H1 (cell line): ENCODE measurements around the gene PCBP2. TPM values are rescaled to one million over a fixed set of nuclear protein-coding genes. Genes with fewer than 3 reads are reported as not detected.

Source experiments
- BACH1 ChIP-seq: IDR thresholded peaks from 2 replicates; pipeline ENCODE4 v1.6.1; 2012; ENCODE audit warnings: low read length, improper control_type of control experiment
- EZH2 ChIP-seq: fragments of 200-600 bp; sonication (generic); IDR thresholded peaks from 2 replicates; pipeline ENCODE4 v1.7.1; 2012; ENCODE audit warnings: low read depth, mild to moderate bottlenecking, moderate library complexity, low read length, inconsistent platforms; ENCODE audit not compliant: severe bottlenecking
- FOSL1 ChIP-seq: IDR thresholded peaks from 2 replicates; pipeline ENCODE4 v1.6.1; 2011; ENCODE audit warnings: mild to moderate bottlenecking, low read depth, low read length, moderate library complexity; ENCODE audit not compliant: insufficient read depth
- JUN ChIP-seq: IDR thresholded peaks from 2 replicates; pipeline ENCODE4 v1.6.1; 2011; ENCODE audit warnings: low read depth, mild to moderate bottlenecking, improper control_type of control experiment, low read length
- polyA plus RNA-seq, 7 experiments: library from polyadenylated mRNA; depleted of rRNA in 3 of 7; stranded (reverse) in 5 of 7; unstranded in 2 of 7; fragments of >200 nt in 5 of 7; fragments of 200-250 nt in 2 of 7; gene quantifications; 1 replicate in 5 of 7; 2 replicates in 1 of 7; 4 replicates in 1 of 7; pipeline versions ENCODE4 v1.2.1 to v1.2.3, GENCODE V29; 2011 to 2013; ENCODE audit warnings: missing spikeins in 2 of 7, mixed read lengths in 2 of 7
- total RNA-seq: library from RNA; stranded (reverse); fragmentation: NEBNext Ultra II Directional; extraction: Animal tissue kit (Norgen Biotek cat#: 25700); gene quantifications from 2 replicates; pipeline ENCODE4 v1.2.1, GENCODE V29; 2021

PCBP2 gene
- total and polyA plus RNA-seq, 2 of the 8 experiments (the other 6 are each of a cell fraction or from before 2014, with no cell fraction given) = 470 to 1,123 TPM

DNA sequence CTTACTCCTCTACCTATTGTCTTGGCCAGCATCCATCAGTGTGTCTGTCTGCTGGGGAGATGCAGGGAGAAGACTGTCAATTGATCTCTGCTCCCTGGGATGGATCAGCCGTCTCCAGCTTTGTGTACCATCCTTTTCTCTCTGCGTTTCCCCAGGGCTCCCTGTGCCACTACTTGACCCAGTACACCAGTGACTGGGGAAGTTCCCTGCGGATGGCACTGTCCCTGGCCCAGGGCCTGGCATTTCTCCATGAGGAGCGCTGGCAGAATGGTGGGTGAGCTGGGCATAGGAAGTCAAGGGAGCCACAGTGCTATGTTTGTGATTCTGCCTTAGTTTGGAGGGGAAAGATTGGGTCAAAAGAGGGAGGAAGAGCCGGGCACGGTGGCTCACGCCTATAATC, 23.2 kb upstream of the PCBP2 start (continued):
- TF ChIP-seq EZH2 (no peak), JUN (no peak), BACH1 (no peak), FOSL1 (no peak)
